Fibroblast of pulmonary artery (primary cell): ENCODE data around the gene EHBP1L1.

Experiments used
- DNase-seq: peaks from one replicate; pipeline ENCODE4 v3.0.0-alpha.2; 2010; ENCODE audit warnings: low read depth
- H3K4me3 ChIP-seq: replicated peaks from 2 replicates; pipeline ENCODE4 v1.5.1; 2011; ENCODE audit warnings: low read depth, mild to moderate bottlenecking, control low read depth, low read length, moderate library complexity
- CTCF ChIP-seq: IDR thresholded peaks from 2 replicates; pipeline ENCODE4 v1.5.1; 2011; ENCODE audit warnings: mild to moderate bottlenecking, control low read depth, low read length, inconsistent platforms; ENCODE audit errors: missing control alignments

The EHBP1L1 gene

GRCh38 chr11:65580031-65580692, 4.3 kb downstream of the EHBP1L1 start:
- no peak for DNase-seq
- TF ChIP-seq CTCF: no peak
- H3K4me3 ChIP-seq: no peak overlapping the region

- DNase-seq: no peak
- no peak for TF ChIP-seq CTCF
- no peak overlapping the region for H3K4me3 ChIP-seq
Measured at GRCh38 chr11:65580756-65581155, 4.9 kb downstream of the EHBP1L1 start.

GRCh38 chr11:65581928-65582327, 6.1 kb downstream of the EHBP1L1 start:
- H3K4me3 ChIP-seq: no peak overlapping the region
- no peak for TF ChIP-seq CTCF
- DNase-seq: no peak

GRCh38 chr11:65583589-65583988, 7.7 kb downstream of the EHBP1L1 start:
- DNase-seq: no peak
- no peak overlapping the region for H3K4me3 ChIP-seq
- no peak for TF ChIP-seq CTCF

- DNase-seq: no peak
- no peak for TF ChIP-seq CTCF
- no peak overlapping the region for H3K4me3 ChIP-seq
Measured at GRCh38 chr11:65584106-65584505, 8.3 kb downstream of the EHBP1L1 start.

- no peak for DNase-seq
- no peak for TF ChIP-seq CTCF
- H3K4me3 ChIP-seq: no peak overlapping the region
Measured at GRCh38 chr11:65584723-65585171, 8.9 kb downstream of the EHBP1L1 start.
